ENCODE data around the gene ZNF69. TPM values are rescaled to one million over a fixed set of nuclear protein-coding genes. Genes with fewer than 3 reads are reported as not detected.
"Not testable (repeated sequence)": the region's sequence is repeated elsewhere in the genome, so short reads cannot be mapped to it uniquely, and the experiment has no call there.

ZNF69 gene
- 11.1 and 11.2 TPM in 2 replicates for polyA plus RNA-seq (2013)

DNA sequence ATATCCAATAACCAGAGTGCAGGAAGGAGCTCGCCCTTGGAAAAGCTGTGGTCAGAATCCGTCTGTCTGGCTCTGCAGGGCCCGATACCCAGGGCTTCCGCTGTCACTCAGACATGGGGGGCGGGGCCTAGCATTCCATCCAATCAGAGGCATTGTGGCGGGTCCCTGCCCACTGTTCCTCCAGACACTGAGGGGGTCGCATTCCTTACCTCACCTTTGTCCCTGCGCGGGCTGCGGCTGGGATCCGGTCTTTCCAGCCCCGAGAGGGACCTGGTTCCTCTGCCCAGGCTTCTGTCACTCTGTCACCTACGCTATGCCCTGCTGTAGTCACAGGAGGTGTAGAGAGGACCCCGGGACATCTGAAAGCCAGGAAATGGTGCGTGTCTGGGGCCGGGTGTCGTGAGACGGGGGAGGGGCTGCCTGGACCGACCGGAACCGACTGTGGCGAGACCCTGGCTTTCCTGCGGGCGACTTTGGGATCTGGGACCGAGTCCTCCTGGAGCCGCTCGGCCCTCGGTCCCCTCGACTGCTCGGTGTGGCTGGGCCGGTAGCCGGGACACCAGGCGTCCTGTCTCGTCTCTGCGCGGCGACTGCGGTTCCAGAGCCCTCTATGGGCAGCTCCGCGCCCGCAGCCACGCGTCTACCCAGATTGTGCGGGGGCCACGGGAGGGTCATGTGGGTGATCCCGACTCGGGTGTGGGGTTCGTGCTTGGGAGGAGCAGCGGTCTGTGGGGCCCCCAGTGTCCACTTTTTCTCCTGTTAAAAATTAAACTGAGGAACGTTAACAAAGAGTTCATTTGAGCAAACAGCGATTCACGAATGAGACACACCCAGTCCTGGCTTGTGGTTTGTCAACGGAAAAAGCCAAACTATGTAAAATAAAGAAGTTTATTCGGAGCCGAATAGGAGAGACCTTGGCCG, at the start of gene ZNF69:
TSS of gene ZNF69 (plus strand) at position 172 of the 921 bp plus-strand sequence. CDS start at position 314, 142 bp downstream.
- Histone ChIP-seq H2AK5ac (ENCODE audit: low read length) (peak within 1 kb of the TSS; percentile 18), H2BK120ac (ENCODE audit: insufficient read depth, low read length, poor library complexity) (peak within 1 kb of the TSS; percentile 86), H3K4me3 (ENCODE audit: low read depth, low read length) (peak within 1 kb of the TSS; percentile 86), H3K27ac (ENCODE audit: low read depth, low read length) (peak within 1 kb of the TSS; percentile 96), H2BK5ac (ENCODE audit: low read depth, low read length, poor library complexity) (peak within 1 kb of the TSS; percentile 97), H3K14ac (ENCODE audit: low read length) (peak within 1 kb of the TSS; percentile 90), H3K36me3 (ENCODE audit: control insufficient read depth in 1 of 2, insufficient read depth in 2 of 2, low read length in 2 of 2) (peaks cover 2% of the 10 kb centered on the region in 2 experiments), H3K23ac (ENCODE audit: low read length) (no peak within 1 kb of the TSS), H3K18ac (ENCODE audit: low read length) (peak within 1 kb of the TSS; percentile 85), H3K79me2 (ENCODE audit: control insufficient read depth, insufficient read depth, low read length, poor library complexity) (peaks cover 4% of the 10 kb centered on the region), H3K4me2 (ENCODE audit: low read length) (peak within 1 kb of the TSS; percentile 56), H3K4me1 (ENCODE audit: control insufficient read depth in 1 of 2, insufficient read depth in 2 of 2, low read length in 2 of 2) (peaks cover 9 to 13% of the 10 kb centered on the region in 2 experiments), H2AFZ (ENCODE audit: insufficient read depth, low read length, poor library complexity) (peak within 1 kb of the TSS; percentile 78), H4K91ac (ENCODE audit: low read depth, low read length) (peak within 1 kb of the TSS; percentile 91), H3K4ac (ENCODE audit: low read depth, low read length) (peak within 1 kb of the TSS; percentile 76), H3K9me3 (ENCODE audit: insufficient read depth, low read depth, low read length) (peaks cover 2% of the 10 kb centered on the region), H4K12ac (ENCODE audit: low read depth, low read length) (peak within 1 kb of the TSS; percentile 78), H4K8ac (ENCODE audit: low read depth, low read length) (peak within 1 kb of the TSS; percentile 75), H3K9ac (ENCODE audit: low read length) (peak within 1 kb of the TSS; percentile 25), H3K27me3 (ENCODE audit: insufficient read depth, low read length) (no peaks in the 10 kb centered on the region), H2BK12ac (ENCODE audit: low read length) (peak within 1 kb of the TSS; percentile 31), H3K79me1 (ENCODE audit: low read length) (peaks cover 11% of the 10 kb centered on the region)
- WGBS (ENCODE audit: extremely low coverage, insufficient coverage, insufficient read length): no CpG with 5 or more reads among the region's 56 CpGs
- DNase-seq: peak; percentile 91 to 93

DNA sequence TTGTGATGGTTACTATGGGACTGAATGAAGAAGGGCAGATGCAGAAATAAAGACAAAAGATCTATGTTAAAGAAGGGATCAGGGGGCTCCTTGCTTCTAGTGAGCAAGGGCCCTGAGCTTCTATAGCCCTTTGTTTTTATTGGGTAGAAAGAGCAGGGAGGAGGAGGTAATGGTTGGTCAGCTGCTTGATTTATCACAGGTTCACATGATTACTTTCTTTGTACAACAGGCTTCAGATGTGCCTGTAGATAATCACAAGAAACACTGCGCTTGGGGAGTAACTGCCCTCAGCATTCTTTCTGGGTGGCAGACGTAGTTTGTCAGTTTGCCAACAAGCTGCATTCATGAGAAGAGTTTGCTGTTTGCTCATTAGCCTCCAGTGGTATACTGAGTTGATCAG, 43.9 kb upstream of the ZNF69 start:
- no peak overlapping the region for H2AK5ac ChIP-seq (ENCODE audit: low read length)

DNA sequence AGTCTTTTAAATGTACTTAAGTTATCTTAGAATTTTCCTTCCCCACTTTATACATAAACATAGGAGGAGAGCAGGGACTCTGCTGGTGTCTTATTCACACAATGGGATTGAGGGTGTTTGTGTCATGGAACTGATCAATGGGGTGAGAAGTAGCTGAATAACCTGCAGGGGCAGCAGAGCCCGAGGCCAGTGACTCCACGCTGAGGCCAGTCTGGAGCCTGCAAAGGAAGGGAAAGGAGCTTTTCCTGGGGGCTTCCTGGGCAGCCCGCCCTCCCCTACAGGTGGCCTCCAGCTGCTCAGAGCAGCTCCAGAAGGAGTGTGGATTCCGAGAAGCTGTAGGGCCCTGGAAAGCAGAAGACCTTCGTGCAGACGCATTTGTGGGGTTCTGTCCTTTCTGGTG, 40.0 kb upstream of the ZNF69 start:
- not testable (repeated sequence) for H3K23ac ChIP-seq (ENCODE audit: low read length); H4K91ac ChIP-seq (ENCODE audit: low read depth, low read length); H3K14ac ChIP-seq (ENCODE audit: low read length); H3K36me3 ChIP-seq (ENCODE audit: control insufficient read depth in 1 of 2, insufficient read depth in 2 of 2, low read length in 2 of 2); H3K4ac ChIP-seq (ENCODE audit: low read depth, low read length); H3K18ac ChIP-seq (ENCODE audit: low read length); H3K4me1 ChIP-seq (ENCODE audit: control insufficient read depth in 1 of 2, insufficient read depth in 2 of 2, low read length in 2 of 2); H4K8ac ChIP-seq (ENCODE audit: low read depth, low read length); H2AK5ac ChIP-seq (ENCODE audit: low read length); H4K12ac ChIP-seq (ENCODE audit: low read depth, low read length); H2BK120ac ChIP-seq (ENCODE audit: insufficient read depth, low read length, poor library complexity); H3K27ac ChIP-seq (ENCODE audit: low read depth, low read length); H3K4me3 ChIP-seq (ENCODE audit: low read depth, low read length); H2AFZ ChIP-seq (ENCODE audit: insufficient read depth, low read length, poor library complexity); H3K79me2 ChIP-seq (ENCODE audit: control insufficient read depth, insufficient read depth, low read length, poor library complexity); H3K79me1 ChIP-seq (ENCODE audit: low read length); H2BK12ac ChIP-seq (ENCODE audit: low read length); H3K27me3 ChIP-seq (ENCODE audit: insufficient read depth, low read length); H3K9ac ChIP-seq (ENCODE audit: low read length); H3K4me2 ChIP-seq (ENCODE audit: low read length); H2BK5ac ChIP-seq (ENCODE audit: low read depth, low read length, poor library complexity); DNase-seq
- peaks cover 12% of the 10 kb centered on the region for H3K9me3 ChIP-seq (ENCODE audit: insufficient read depth, low read depth, low read length)
- no CpG with 5 or more reads among the region's 6 CpGs for WGBS (ENCODE audit: extremely low coverage, insufficient coverage, insufficient read length)

More for the DNA sequence above, 43.9 kb upstream of the ZNF69 start:
- Histone ChIP-seq H3K14ac (ENCODE audit: low read length) (no peak overlapping the region), H3K36me3 (ENCODE audit: control insufficient read depth in 1 of 2, insufficient read depth in 2 of 2, low read length in 2 of 2) (no peaks in the 10 kb centered on the region), H3K9ac (ENCODE audit: low read length) (no peak overlapping the region), H3K23ac (ENCODE audit: low read length) (no peak overlapping the region), H2BK5ac (ENCODE audit: low read depth, low read length, poor library complexity) (no peak overlapping the region), H3K79me2 (ENCODE audit: control insufficient read depth, insufficient read depth, low read length, poor library complexity) (no peaks in the 10 kb centered on the region), H4K8ac (ENCODE audit: low read depth, low read length) (no peak overlapping the region), H3K79me1 (ENCODE audit: low read length) (no peaks in the 10 kb centered on the region), H2BK12ac (ENCODE audit: low read length) (no peak overlapping the region), H3K4me3 (ENCODE audit: low read depth, low read length) (no peak overlapping the region), H3K27me3 (ENCODE audit: insufficient read depth, low read length) (no peaks in the 10 kb centered on the region), H4K91ac (ENCODE audit: low read depth, low read length) (no peak overlapping the region), H3K4ac (ENCODE audit: low read depth, low read length) (no peak overlapping the region), H3K4me2 (ENCODE audit: low read length) (no peak overlapping the region), H3K18ac (ENCODE audit: low read length) (no peak overlapping the region), H2AFZ (ENCODE audit: insufficient read depth, low read length, poor library complexity) (no peak overlapping the region), H3K4me1 (ENCODE audit: control insufficient read depth in 1 of 2, insufficient read depth in 2 of 2, low read length in 2 of 2) (no peaks in the 10 kb centered on the region), H3K9me3 (ENCODE audit: insufficient read depth, low read depth, low read length) (peaks cover 11% of the 10 kb centered on the region), H4K12ac (ENCODE audit: low read depth, low read length) (no peak overlapping the region), H3K27ac (ENCODE audit: low read depth, low read length) (no peak overlapping the region), H2BK120ac (ENCODE audit: insufficient read depth, low read length, poor library complexity) (no peak overlapping the region)
- no CpG with 5 or more reads among the region's 2 CpGs for WGBS (ENCODE audit: extremely low coverage, insufficient coverage, insufficient read length)
- peak; percentile 20 to 59 for DNase-seq

DNA sequence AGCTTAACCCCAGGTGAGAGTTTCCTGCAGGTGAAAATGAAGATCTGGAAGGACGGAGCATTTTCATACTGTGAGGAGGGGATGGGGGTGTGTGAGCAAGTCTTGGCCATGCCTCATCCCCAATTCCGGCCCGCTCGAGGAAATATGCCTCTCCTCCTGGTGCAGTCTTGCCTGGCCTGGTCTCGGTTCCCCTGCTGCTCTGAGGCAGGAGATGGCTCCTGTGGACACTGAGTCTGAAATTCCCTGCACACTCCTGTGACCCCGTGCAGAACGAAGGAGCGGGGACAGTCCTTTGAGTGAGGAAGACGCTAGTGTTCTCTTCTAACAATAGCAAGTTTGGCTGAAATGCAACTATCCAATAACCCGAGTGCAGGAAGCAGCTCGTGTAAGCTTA, 39.4 kb upstream of the ZNF69 start:
- Histone ChIP-seq H3K23ac (ENCODE audit: low read length) (no peak overlapping the region), H3K9ac (ENCODE audit: low read length) (no peak overlapping the region), H3K18ac (ENCODE audit: low read length) (no peak overlapping the region), H3K27ac (ENCODE audit: low read depth, low read length) (no peak overlapping the region), H3K36me3 (ENCODE audit: control insufficient read depth in 1 of 2, insufficient read depth in 2 of 2, low read length in 2 of 2) (no peaks in the 10 kb centered on the region), H3K4me2 (ENCODE audit: low read length) (no peak overlapping the region), H4K12ac (ENCODE audit: low read depth, low read length) (no peak overlapping the region), H3K79me2 (ENCODE audit: control insufficient read depth, insufficient read depth, low read length, poor library complexity) (no peaks in the 10 kb centered on the region), H4K8ac (ENCODE audit: low read depth, low read length) (no peak overlapping the region), H2BK120ac (ENCODE audit: insufficient read depth, low read length, poor library complexity) (no peak overlapping the region), H3K4me1 (ENCODE audit: control insufficient read depth in 1 of 2, insufficient read depth in 2 of 2, low read length in 2 of 2) (no peaks in the 10 kb centered on the region), H3K14ac (ENCODE audit: low read length) (no peak overlapping the region), H3K79me1 (ENCODE audit: low read length) (no peaks in the 10 kb centered on the region), H3K4me3 (ENCODE audit: low read depth, low read length) (no peak overlapping the region), H2BK12ac (ENCODE audit: low read length) (no peak overlapping the region), H2AFZ (ENCODE audit: insufficient read depth, low read length, poor library complexity) (no peak overlapping the region), H2AK5ac (ENCODE audit: low read length) (no peak overlapping the region), H2BK5ac (ENCODE audit: low read depth, low read length, poor library complexity) (no peak overlapping the region), H3K9me3 (ENCODE audit: insufficient read depth, low read depth, low read length) (peaks cover 12% of the 10 kb centered on the region), H4K91ac (ENCODE audit: low read depth, low read length) (no peak overlapping the region), H3K4ac (ENCODE audit: low read depth, low read length) (no peak overlapping the region), H3K27me3 (ENCODE audit: insufficient read depth, low read length) (no peaks in the 10 kb centered on the region)
- DNase-seq: no peak
- no CpG with 5 or more reads among the region's 11 CpGs for WGBS (ENCODE audit: extremely low coverage, insufficient coverage, insufficient read length)

Measured in trophoblast cell (in vitro differentiated cells and primary cell).